22Rv1 (cell line): ENCODE measurements around the gene WWOX.

ENCODE experiments used
- H3K27ac ChIP-seq: fragments of 450-650 bp; 2 replicates; pipeline ENCODE4 v1.5.1; 2017
- ZFX ChIP-seq: fragments of 450-650 bp; IDR thresholded peaks from 2 replicates; pipeline ENCODE4 v1.6.1; 2017; ENCODE audit warnings: antibody characterized with exemption, borderline replicate concordance
- TF ChIP-seq, protein P1 (sequence below): fragments of 450-650 bp; IDR thresholded peaks from 2 replicates; pipeline ENCODE4 v1.5.1; 2017; ENCODE audit warnings: mild to moderate bottlenecking

WWOX gene

DNA sequence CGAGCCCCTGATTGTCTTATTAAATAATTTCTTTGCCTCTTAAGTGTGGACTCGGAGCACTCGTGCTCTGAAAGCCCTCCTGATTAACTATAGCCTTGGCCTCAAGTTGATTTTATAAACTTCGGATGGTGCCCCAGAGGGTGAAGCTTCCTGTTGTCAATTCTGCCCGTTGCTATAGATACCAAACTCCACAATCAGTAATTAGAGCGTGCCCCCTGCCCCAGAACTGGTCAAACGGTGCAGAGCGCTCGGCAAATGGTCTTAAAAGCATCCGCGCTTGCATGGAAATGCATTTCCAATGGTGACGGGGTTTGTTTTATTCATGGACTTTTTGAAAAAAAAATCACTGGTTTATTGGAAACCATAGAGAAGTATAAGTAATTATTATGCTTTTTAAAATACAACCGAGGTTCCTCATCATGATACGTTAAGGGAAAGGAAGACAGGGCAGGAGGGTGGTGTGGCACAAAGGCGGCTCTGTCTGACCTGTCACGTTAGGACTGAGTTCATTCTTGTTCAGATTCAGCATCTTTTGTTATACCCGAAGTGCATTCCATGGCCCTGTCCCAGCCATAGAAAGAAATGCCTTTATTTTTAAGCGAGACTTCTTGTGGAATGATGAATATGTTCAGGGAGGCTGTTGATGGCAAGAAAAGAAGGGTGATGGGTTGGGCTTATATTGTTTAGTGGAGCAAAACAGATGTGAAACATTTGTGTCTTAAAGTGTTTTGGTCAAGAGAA is 1024.7 kb downstream of the WWOX start:
- TF ChIP-seq ZFX, result no peak
- TF ChIP-seq, protein P1, sequence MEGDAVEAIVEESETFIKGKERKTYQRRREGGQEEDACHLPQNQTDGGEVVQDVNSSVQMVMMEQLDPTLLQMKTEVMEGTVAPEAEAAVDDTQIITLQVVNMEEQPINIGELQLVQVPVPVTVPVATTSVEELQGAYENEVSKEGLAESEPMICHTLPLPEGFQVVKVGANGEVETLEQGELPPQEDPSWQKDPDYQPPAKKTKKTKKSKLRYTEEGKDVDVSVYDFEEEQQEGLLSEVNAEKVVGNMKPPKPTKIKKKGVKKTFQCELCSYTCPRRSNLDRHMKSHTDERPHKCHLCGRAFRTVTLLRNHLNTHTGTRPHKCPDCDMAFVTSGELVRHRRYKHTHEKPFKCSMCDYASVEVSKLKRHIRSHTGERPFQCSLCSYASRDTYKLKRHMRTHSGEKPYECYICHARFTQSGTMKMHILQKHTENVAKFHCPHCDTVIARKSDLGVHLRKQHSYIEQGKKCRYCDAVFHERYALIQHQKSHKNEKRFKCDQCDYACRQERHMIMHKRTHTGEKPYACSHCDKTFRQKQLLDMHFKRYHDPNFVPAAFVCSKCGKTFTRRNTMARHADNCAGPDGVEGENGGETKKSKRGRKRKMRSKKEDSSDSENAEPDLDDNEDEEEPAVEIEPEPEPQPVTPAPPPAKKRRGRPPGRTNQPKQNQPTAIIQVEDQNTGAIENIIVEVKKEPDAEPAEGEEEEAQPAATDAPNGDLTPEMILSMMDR, result no peak
- no peak overlapping the region for H3K27ac ChIP-seq

DNA sequence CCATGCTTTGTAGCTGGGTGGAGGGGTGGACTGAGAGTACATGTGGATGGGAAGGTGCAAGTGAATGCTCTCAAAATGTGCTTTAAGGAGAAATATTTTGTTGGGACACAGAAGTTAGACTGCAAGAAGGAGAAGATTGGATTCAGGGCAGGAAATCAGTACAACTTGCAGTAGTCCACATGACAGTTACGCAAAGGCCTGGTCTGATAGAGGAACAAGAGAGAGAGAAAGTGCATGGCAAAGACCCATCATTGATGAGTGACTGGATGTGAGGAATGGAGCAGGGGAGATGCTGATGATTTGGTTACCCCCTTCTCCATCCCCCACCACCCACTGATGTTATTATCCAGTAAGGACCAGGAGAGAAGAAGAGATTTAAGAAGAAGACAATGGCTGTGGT is 1028.3 kb downstream of the WWOX start:
- TF ChIP-seq ZFX, result no peak
- TF ChIP-seq, protein P1, result no peak
- H3K27ac ChIP-seq, result no peak overlapping the region

DNA sequence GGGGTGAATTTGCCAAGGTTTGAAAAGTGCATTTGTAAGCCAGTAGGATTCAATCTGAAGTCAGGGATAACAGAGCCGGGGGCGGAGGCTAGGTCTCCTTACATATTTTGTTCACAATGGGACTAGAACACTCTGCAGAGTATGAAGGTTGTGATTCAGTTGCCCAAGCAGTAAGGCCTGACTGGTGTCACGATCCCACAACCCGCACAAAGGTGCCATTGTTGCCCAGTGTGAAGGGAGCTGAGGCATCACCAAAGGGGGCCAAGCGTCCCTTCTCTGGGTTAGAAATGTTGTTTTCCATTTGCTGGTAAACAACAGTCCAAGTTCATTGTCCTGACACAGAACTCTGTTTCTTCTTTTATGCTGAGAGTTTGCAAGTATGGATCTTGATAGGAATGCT is 1029.3 kb downstream of the WWOX start:
- no peak for TF ChIP-seq ZFX
- TF ChIP-seq, protein P1, result no peak
- no peak overlapping the region for H3K27ac ChIP-seq

DNA sequence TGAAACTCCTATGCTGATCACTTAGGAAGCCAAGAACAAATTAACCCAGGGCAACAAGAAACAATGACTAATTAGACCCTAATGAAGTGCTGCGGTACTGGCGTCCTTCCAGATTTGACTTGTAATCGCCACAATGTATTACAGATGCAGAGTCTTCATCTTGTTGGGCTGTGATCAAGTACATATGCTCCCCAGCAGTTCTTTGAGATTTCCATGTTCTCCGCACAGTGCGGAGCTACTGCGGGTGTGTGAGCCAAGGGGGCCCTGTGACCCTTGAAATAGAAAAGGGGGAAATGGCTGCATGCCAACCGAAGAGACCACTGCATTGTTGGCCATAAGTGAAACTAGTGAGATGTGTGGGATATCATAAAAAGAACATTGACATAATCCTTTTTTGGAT is 1031.2 kb downstream of the WWOX start:
- TF ChIP-seq ZFX, result no peak
- TF ChIP-seq, protein P1, result no peak
- no peak overlapping the region for H3K27ac ChIP-seq

DNA sequence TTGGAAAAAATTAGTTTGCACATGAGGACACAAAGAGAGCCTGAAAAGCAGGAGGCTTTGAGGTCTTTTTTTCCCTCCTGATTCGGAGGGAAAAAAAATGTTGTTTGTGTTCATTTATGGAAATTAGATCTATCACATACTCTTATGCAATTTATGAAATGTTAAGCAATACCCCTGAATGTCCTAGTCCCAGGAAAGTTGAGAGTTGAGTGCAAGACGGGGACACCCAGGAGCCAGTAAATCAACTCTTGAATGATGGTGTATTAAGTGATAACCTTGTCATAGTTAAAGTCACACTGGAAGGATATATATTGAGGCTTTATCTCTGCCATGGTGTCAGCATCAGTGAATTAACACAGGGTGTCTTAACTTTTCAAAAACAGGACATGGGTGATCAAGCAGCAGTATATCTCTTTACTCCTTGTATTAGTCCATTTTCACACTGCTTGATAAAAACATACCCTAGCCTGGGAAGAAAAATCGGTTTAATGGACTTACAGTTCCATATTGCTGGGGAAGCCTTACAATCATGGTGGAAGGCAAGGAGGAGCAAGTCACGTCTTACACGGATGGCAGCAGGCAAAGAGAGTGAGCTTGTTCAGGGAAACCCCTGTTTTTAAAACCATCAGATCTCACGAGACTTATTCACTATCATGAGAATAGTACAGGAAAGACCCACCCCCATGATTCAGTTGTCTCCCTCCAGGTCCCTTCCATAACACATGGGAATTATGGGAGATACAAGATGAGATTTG is 1032.0 kb downstream of the WWOX start:
- H3K27ac ChIP-seq, result no peak overlapping the region
- TF ChIP-seq, protein P1, result no peak
- no peak for TF ChIP-seq ZFX

DNA sequence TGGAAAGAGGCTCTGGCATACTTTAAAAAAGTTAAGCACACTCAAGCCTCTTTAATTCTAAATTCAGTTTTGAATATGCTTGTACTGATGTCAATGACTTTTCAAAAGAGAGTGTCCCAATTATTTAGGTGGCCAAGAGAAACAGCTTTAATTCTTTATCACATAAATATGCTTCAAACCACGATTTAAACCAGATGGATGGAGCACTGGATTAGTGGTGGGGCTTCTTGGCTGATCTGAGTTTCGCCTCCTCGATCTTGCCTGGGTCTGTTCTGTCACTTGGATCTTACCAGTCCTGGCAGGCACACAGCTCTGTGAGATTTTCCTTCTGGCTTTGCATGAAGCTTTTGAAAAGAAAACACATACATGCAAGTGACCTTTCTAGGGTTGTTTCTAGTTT is 1033.2 kb downstream of the WWOX start:
- H3K27ac ChIP-seq, result no peak overlapping the region
- TF ChIP-seq, protein P1, result no peak
- TF ChIP-seq ZFX, result no peak

DNA sequence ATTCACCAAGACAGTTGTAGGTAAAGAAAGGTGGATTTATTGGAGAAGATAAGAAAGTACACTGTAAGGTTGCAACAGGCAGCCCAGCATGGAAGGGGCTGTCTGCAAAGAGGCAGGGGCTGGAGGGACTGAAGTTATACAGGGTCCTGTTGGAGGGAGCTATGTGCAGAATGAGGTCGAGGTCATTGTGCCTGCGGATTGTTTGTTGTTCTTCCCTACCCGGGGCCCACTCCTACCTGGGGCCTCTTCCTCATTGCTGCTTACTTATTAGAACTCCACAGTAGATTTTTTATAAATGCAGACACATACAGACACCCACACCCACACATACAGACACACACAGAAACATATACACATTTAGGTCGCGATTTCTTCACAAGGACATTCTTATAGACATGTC is 1034.8 kb downstream of the WWOX start:
- TF ChIP-seq, protein P1, result no peak
- no peak for TF ChIP-seq ZFX
- no peak overlapping the region for H3K27ac ChIP-seq
